HEK293 (cell line): ENCODE measurements around the gene KDF1.

Source experiments
- CTCF ChIA-PET: fragments of 350-600 bp; formaldehyde crosslinking; extraction: SDS; loops from one replicate; lab custom pipeline; 2021; ENCODE audit warnings: antibody characterized with exemption; lab: Yijun Ruan, JAX
- POLR2A ChIA-PET: fragments of 300-600 bp; formaldehyde crosslinking; extraction: SDS; loops from one replicate; lab custom pipeline; 2020; ENCODE audit warnings: antibody characterized with exemption, inconsistent platforms; lab: Yijun Ruan, JAX
- H3K27ac ChIP-seq: fragments of 200-500 bp; sonication (Bioruptor generic); 2 replicates; pipeline ENCODE4 v1.5.1; 2014; ENCODE audit warnings: low read depth, low read length, control low read depth, inconsistent platforms; ENCODE audit errors: extremely low read depth
- H3K36me3 ChIP-seq, 2 experiments: fragments of 200-500 bp in 1 of 2; sonication (Bioruptor generic) in 1 of 2; 1 replicate in 1 of 2; 2 replicates in 1 of 2; pipeline ENCODE4 v1.5.1; 2014 to 2017; ENCODE audit warnings: inconsistent platforms in 2 of 2, low read length in 2 of 2; ENCODE audit not compliant: control insufficient read depth in 2 of 2, insufficient read depth in 1 of 2
- H3K4me1 ChIP-seq: fragments of 200-500 bp; sonication (Bioruptor generic); 2 replicates; pipeline ENCODE4 v1.5.1; 2014; ENCODE audit warnings: mild to moderate bottlenecking, low read length, inconsistent platforms; ENCODE audit not compliant: control insufficient read depth, insufficient read depth
- H3K4me3 ChIP-seq: 2 replicates; pipeline ENCODE4 v1.5.1; 2011; ENCODE audit warnings: low read depth, mild to moderate bottlenecking, control low read depth, low read length, moderate library complexity
- H3K9me3 ChIP-seq: fragments of 200-500 bp; sonication (Bioruptor generic); 2 replicates; pipeline ENCODE4 v1.5.1; 2014; ENCODE audit warnings: low read depth, low read length, inconsistent platforms; ENCODE audit not compliant: control insufficient read depth, insufficient read depth
- EGR2 ChIP-seq: fragments of 450-650 bp; formaldehyde crosslinking; IDR thresholded peaks from 2 replicates; pipeline ENCODE4 v1.5.1; 2016; ENCODE audit warnings: low read depth, missing biosample characterization, missing genetic modification characterization
- KLF9 ChIP-seq: fragments of 450-650 bp; formaldehyde crosslinking; IDR thresholded peaks from 2 replicates; pipeline ENCODE4 v1.5.1; 2016; ENCODE audit warnings: missing biosample characterization, missing genetic modification characterization, low read depth
- OSR2 ChIP-seq: fragments of 450-650 bp; formaldehyde crosslinking; IDR thresholded peaks from 2 replicates; pipeline ENCODE4 v1.5.1; 2016; ENCODE audit warnings: missing biosample characterization, missing genetic modification characterization
- PRDM1 ChIP-seq: fragments of 450-650 bp; formaldehyde crosslinking; IDR thresholded peaks from 2 replicates; pipeline ENCODE4; 2016; ENCODE audit warnings: missing biosample characterization, missing genetic modification characterization
- SALL2 ChIP-seq: fragments of 450-650 bp; formaldehyde crosslinking; IDR thresholded peaks from 2 replicates; pipeline ENCODE4 v1.5.0; 2017; ENCODE audit warnings: missing biosample characterization, mild to moderate bottlenecking, missing genetic modification characterization, borderline replicate concordance
- SETDB1 ChIP-seq: IDR thresholded peaks from one replicate; pipeline ENCODE4 v1.6.1; 2017; ENCODE audit warnings: mild to moderate bottlenecking, low read length, moderate library complexity, mixed read lengths; ENCODE audit not compliant: insufficient read length
- ZFHX2 ChIP-seq: fragments of 450-650 bp; formaldehyde crosslinking; conservative IDR thresholded peaks from 2 replicates; pipeline ENCODE4 v1.5.1; 2016; ENCODE audit warnings: missing biosample characterization, missing genetic modification characterization
- ZNF140 ChIP-seq: fragments of 450-650 bp; formaldehyde crosslinking; IDR thresholded peaks from 2 replicates; pipeline ENCODE4 v1.5.1; 2016; ENCODE audit warnings: missing biosample characterization, missing genetic modification characterization
- ZNF16 ChIP-seq: fragments of 450-650 bp; formaldehyde crosslinking; IDR thresholded peaks from 2 replicates; pipeline ENCODE4 v1.5.1; 2016; ENCODE audit warnings: low read depth, missing biosample characterization, missing genetic modification characterization
- ZNF175 ChIP-seq: fragments of 450-650 bp; formaldehyde crosslinking; IDR thresholded peaks from 2 replicates; pipeline ENCODE4 v1.5.1; 2016; ENCODE audit warnings: missing biosample characterization, missing genetic modification characterization
- ZNF274 ChIP-seq, 2 experiments: fragments of 200-500 bp in 1 of 2; fragments of 450-650 bp in 1 of 2; sonication (Bioruptor generic) in 1 of 2; formaldehyde crosslinking in 1 of 2; IDR thresholded peaks; 2 replicates each; pipeline versions ENCODE4 v1.5.1 to v1.6.1; 2014 to 2016; ENCODE audit warnings: borderline replicate concordance in 1 of 2, inconsistent platforms in 1 of 2, low read length in 1 of 2, missing biosample characterization in 1 of 2, missing genetic modification characterization in 1 of 2
- ZNF302 ChIP-seq: fragments of 450-650 bp; formaldehyde crosslinking; IDR thresholded peaks from 2 replicates; pipeline ENCODE4 v1.5.1; 2016; ENCODE audit warnings: missing biosample characterization, missing genetic modification characterization, low read depth
- ZNF335 ChIP-seq: fragments of 450-650 bp; formaldehyde crosslinking; conservative IDR thresholded peaks from 2 replicates; pipeline ENCODE4 v1.5.1; 2016; ENCODE audit warnings: missing biosample characterization, missing genetic modification characterization
- ZNF423 ChIP-seq: fragments of 450-650 bp; formaldehyde crosslinking; IDR thresholded peaks from 2 replicates; pipeline ENCODE4 v1.5.1; 2016; ENCODE audit warnings: missing biosample characterization, missing genetic modification characterization
- ZNF433 ChIP-seq: fragments of 450-650 bp; formaldehyde crosslinking; IDR thresholded peaks from 2 replicates; pipeline ENCODE4 v1.5.1; 2016; ENCODE audit warnings: missing biosample characterization, missing genetic modification characterization, low read depth
- ZNF449 ChIP-seq: fragments of 450-650 bp; formaldehyde crosslinking; IDR thresholded peaks from 2 replicates; pipeline ENCODE4 v1.5.1; 2017; ENCODE audit warnings: missing biosample characterization, mild to moderate bottlenecking, missing genetic modification characterization, moderate library complexity
- ZNF48 ChIP-seq: fragments of 450-650 bp; formaldehyde crosslinking; IDR thresholded peaks from 2 replicates; pipeline ENCODE4 v1.5.1; 2016; ENCODE audit warnings: missing biosample characterization, missing genetic modification characterization
- ZNF585B ChIP-seq: fragments of 450-650 bp; formaldehyde crosslinking; IDR thresholded peaks from 2 replicates; pipeline ENCODE4 v1.5.1; 2016; ENCODE audit warnings: missing biosample characterization, missing genetic modification characterization
- ZNF600 ChIP-seq: fragments of 450-650 bp; formaldehyde crosslinking; IDR thresholded peaks from 2 replicates; pipeline ENCODE4 v1.5.1; 2016; ENCODE audit warnings: missing biosample characterization, missing genetic modification characterization
- ZNF624 ChIP-seq: fragments of 450-650 bp; formaldehyde crosslinking; IDR thresholded peaks from 2 replicates; pipeline ENCODE4 v1.5.1; 2017; ENCODE audit warnings: missing biosample characterization, missing genetic modification characterization
- ZSCAN30 ChIP-seq: fragments of 450-650 bp; IDR thresholded peaks from 2 replicates; pipeline ENCODE4 v1.5.1; 2018; ENCODE audit warnings: missing biosample characterization, mild to moderate bottlenecking, missing genetic modification characterization, moderate library complexity

KDF1 gene

GRCh38 chr1:27004471-27005165, 44.4 kb upstream of the KDF1 start:
- ChIA-PET CTCF (interaction anchor here (0.6 to 1.4 kb wide), 4 partner anchors 9 to 93 kb away, joined by 3 to 8 read pairs (median 3); no protein-coding TSS in a partner anchor), POLR2A (interaction anchor here (1.4 to 2.0 kb wide), 2 partner anchors 8 to 22 kb away, joined by 5 read pairs; partner anchors contain the start of gene TENT5B)
- H3K9me3 ChIP-seq = no peaks in the 10 kb centered on the region
- H3K36me3 ChIP-seq = no peaks in the 10 kb centered on the region
- no peaks in the 10 kb centered on the region for H3K4me1 ChIP-seq
- H3K4me3 ChIP-seq = no peak overlapping the region
- H3K27ac ChIP-seq = no peak overlapping the region
- TF ChIP-seq ZNF423 (tag by site-specific recombination) = no peak
- TF ChIP-seq ZNF449 (tag by site-specific recombination) = no peak
- peak; percentile 35; the same call in 1 of the 2 replicates for TF ChIP-seq EGR2 (tag by site-specific recombination)
- no peak for TF ChIP-seq ZNF433 (tag by site-specific recombination)
- 0 out of 2 replicates have a peak, but pooled peaks have one; percentile 24 for TF ChIP-seq ZNF600 (tag by site-specific recombination)
- TF ChIP-seq OSR2 (tag by site-specific recombination) = no peak
- TF ChIP-seq ZNF48 (tag by site-specific recombination) = no peak
- TF ChIP-seq ZFHX2 (tag by site-specific recombination) = peak; percentile 48
- TF ChIP-seq ZNF16 (tag by site-specific recombination) = no peak

GRCh38 chr1:27003745-27004470, 43.6 kb upstream of the KDF1 start:
- H3K4me3 ChIP-seq = no peak overlapping the region
- H3K9me3 ChIP-seq = no peaks in the 10 kb centered on the region
- no peak overlapping the region for H3K27ac ChIP-seq
- no peaks in the 10 kb centered on the region for H3K4me1 ChIP-seq
- no peaks in the 10 kb centered on the region for H3K36me3 ChIP-seq
- no peak for TF ChIP-seq ZNF335 (tag by site-specific recombination)
- no peak for TF ChIP-seq SALL2
- TF ChIP-seq KLF9 (tag by site-specific recombination) = no peak
- no peak for TF ChIP-seq SETDB1
- no peak for TF ChIP-seq ZNF585B
- no peak for TF ChIP-seq ZNF624
- TF ChIP-seq, all 188 proteins: peak for 0
- ChIA-PET POLR2A (interaction anchor here (1.4 to 2.0 kb wide), 2 partner anchors 9 to 23 kb away, joined by 5 read pairs; partner anchors contain the start of gene TENT5B), CTCF (interaction anchor here (0.6 to 1.4 kb wide), 4 partner anchors 8 to 93 kb away, joined by 3 to 8 read pairs (median 3); no protein-coding TSS in a partner anchor)

GRCh38 chr1:27001570-27002360, 41.5 kb upstream of the KDF1 start:
- POLR2A ChIA-PET = interaction anchor here (0.6 kb wide), 1 partner anchor 344 kb away, joined by 3 read pairs; no protein-coding TSS in a partner anchor
- H3K9me3 ChIP-seq = no peaks in the 10 kb centered on the region
- no peak for TF ChIP-seq ZNF140 (tag by site-specific recombination)
- 0 out of 2 replicates have a peak, but pooled peaks have one; percentile 33 for TF ChIP-seq ZNF600 (tag by site-specific recombination)
- no peak for TF ChIP-seq ZNF274 (IDR thresholded peaks at IDR 0.05; ENCODE audit: low read length)
- no peak for TF ChIP-seq ZNF274 (tag by site-specific recombination; IDR thresholded peaks at IDR 0.05; ENCODE audit: borderline replicate concordance)
- no peak for TF ChIP-seq ZNF302 (tag by site-specific recombination)
- TF ChIP-seq ZSCAN30 (tag by site-specific recombination) = no peak
- no peak for TF ChIP-seq ZNF175 (tag by site-specific recombination)
- no peak for TF ChIP-seq PRDM1 (tag by site-specific recombination)
- TF ChIP-seq, all 188 proteins: peak for 1
- Histone ChIP-seq H3K36me3 (no peaks in the 10 kb centered on the region), H3K4me3 (no peak overlapping the region), H3K4me1 (no peaks in the 10 kb centered on the region; the same call in 1 of the 2 replicates), H3K27ac (no peak overlapping the region)
- CTCF ChIA-PET = no interaction called here
